ENCODE results near the gene ERFE. TPM values are rescaled to one million over a fixed set of nuclear protein-coding genes. Genes with fewer than 3 reads are reported as not detected.

The ERFE gene
- total RNA-seq, 1 experiment from 2014 or later, result 9.7 TPM

GRCh38 chr2:238203094-238203972 lies 44.6 kb downstream of the ERFE start, which contains the start of gene ILKAP:
Gene ILKAP (minus strand): TSS chr2:238203695. CDS start chr2:238203553, 142 bp downstream.
- H3K27me3 ChIP-seq (ENCODE audit: insufficient read depth, low read depth), result peaks cover 21% of the 10 kb centered on the region
- peaks cover 52% of the 10 kb centered on the region for H3K79me2 ChIP-seq (ENCODE audit: low read depth)
- TF ChIP-seq EZH2 (IDR thresholded peaks at IDR 0.05; ENCODE audit: low read depth), result no peak
- TF ChIP-seq, protein P1, sequence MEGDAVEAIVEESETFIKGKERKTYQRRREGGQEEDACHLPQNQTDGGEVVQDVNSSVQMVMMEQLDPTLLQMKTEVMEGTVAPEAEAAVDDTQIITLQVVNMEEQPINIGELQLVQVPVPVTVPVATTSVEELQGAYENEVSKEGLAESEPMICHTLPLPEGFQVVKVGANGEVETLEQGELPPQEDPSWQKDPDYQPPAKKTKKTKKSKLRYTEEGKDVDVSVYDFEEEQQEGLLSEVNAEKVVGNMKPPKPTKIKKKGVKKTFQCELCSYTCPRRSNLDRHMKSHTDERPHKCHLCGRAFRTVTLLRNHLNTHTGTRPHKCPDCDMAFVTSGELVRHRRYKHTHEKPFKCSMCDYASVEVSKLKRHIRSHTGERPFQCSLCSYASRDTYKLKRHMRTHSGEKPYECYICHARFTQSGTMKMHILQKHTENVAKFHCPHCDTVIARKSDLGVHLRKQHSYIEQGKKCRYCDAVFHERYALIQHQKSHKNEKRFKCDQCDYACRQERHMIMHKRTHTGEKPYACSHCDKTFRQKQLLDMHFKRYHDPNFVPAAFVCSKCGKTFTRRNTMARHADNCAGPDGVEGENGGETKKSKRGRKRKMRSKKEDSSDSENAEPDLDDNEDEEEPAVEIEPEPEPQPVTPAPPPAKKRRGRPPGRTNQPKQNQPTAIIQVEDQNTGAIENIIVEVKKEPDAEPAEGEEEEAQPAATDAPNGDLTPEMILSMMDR (conservative IDR thresholded peaks at IDR 0.05), result no peak
- ChIA-PET CTCF (interaction anchor here (0.6 to 0.7 kb wide), 2 partner anchors 76 to 459 kb away, joined by 3 to 5 read pairs; no protein-coding TSS in a partner anchor), POLR2A (ENCODE audit: unreplicated experiment) (no interaction called here)
- H3K9me2 ChIP-seq (ENCODE audit: insufficient read depth), result no peaks in the 10 kb centered on the region
- no peaks in the 10 kb centered on the region; the same call in 1 of the 2 replicates for H3K9me3 ChIP-seq (ENCODE audit: insufficient read depth, low read depth)
- H2AFZ ChIP-seq, result peak within 1 kb of the TSS; percentile 95
- peaks cover 4% of the 10 kb centered on the region; the same call in 1 of the 2 replicates for H3K36me3 ChIP-seq (ENCODE audit: low read depth)
- BruUV-seq (replicated peaks), result no TSS peak
- H3F3A ChIP-seq (ENCODE audit: insufficient read depth, low read depth), result peaks cover 15% of the 10 kb centered on the region; the same call in 1 of the 2 replicates
- H3K27ac ChIP-seq, result no peak within 1 kb of the TSS
- intact Hi-C loops (cut with micrococcal nuclease; ENCODE audit: unreplicated experiment), result no loop called here
- H3K4me1 ChIP-seq (replicated peaks; ENCODE audit: insufficient read depth), result peaks cover 33% of the 10 kb centered on the region
- H4K20me1 ChIP-seq (ENCODE audit: insufficient read depth), result peaks cover 42% of the 10 kb centered on the region
- H3K4me2 ChIP-seq, result peak within 1 kb of the TSS; percentile 99
- DNase-seq, result peak; percentile 59 to 96
- H3K4me3 ChIP-seq, result peak within 1 kb of the TSS; percentile 92

GRCh38 chr2:238203973-238204683 lies 45.4 kb downstream of the ERFE start:
- peaks cover 34% of the 10 kb centered on the region for H4K20me1 ChIP-seq (ENCODE audit: insufficient read depth)
- H3K9me3 ChIP-seq (ENCODE audit: insufficient read depth, low read depth), result no peaks in the 10 kb centered on the region; the same call in 1 of the 2 replicates
- intact Hi-C loops (cut with micrococcal nuclease; ENCODE audit: unreplicated experiment), result no loop called here
- no peaks in the 10 kb centered on the region for H3K9me2 ChIP-seq (ENCODE audit: insufficient read depth)
- peaks cover 12% of the 10 kb centered on the region; the same call in 1 of the 2 replicates for H3F3A ChIP-seq (ENCODE audit: insufficient read depth, low read depth)
- no peak for DNase-seq
- POLR2A ChIA-PET (ENCODE audit: unreplicated experiment), result no interaction called here
- H3K4me1 ChIP-seq (replicated peaks; ENCODE audit: insufficient read depth), result peaks cover 31% of the 10 kb centered on the region
- peak overlapping the region; percentile 92 for H3K4me3 ChIP-seq
- TF ChIP-seq, protein P1 (conservative IDR thresholded peaks at IDR 0.05), result no peak
- no peak overlapping the region for H3K27ac ChIP-seq
- CTCF ChIA-PET, result interaction anchor here (0.6 to 0.7 kb wide), 2 partner anchors 77 to 459 kb away, joined by 3 to 5 read pairs; no protein-coding TSS in a partner anchor
- peak overlapping the region; percentile 95 for H2AFZ ChIP-seq
- peaks cover 29% of the 10 kb centered on the region for H3K27me3 ChIP-seq (ENCODE audit: insufficient read depth, low read depth)
- peaks cover 44% of the 10 kb centered on the region for H3K79me2 ChIP-seq (ENCODE audit: low read depth)
- H3K4me2 ChIP-seq, result peak overlapping the region; percentile 83
- H3K36me3 ChIP-seq (ENCODE audit: low read depth), result peaks cover 4% of the 10 kb centered on the region; the same call in 1 of the 2 replicates
- BruUV-seq (replicated peaks), result TSS peak; percentile 98

DNA sequence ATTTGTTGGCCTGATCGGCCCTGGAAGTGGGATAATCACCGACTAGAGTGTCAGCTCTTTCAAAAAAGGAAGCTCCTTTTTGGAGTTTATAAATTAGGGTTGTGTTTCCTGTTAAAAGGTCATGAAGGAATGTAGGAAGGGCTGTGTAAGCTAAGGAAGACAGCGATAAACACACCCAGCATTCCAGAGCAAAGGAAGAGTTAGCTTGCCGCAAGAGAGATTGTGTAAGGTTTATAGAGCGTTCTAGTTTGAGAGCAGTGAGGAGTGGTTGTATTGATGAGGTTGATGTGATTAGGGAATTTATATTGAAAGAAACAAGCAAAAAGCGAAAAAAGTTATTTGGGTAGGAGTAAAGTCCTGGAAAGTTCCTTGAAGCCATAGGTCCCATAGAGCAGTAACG lies 48.2 kb downstream of the ERFE start:
- Histone ChIP-seq H3K36me3 (ENCODE audit: low read depth) (no peaks in the 10 kb centered on the region), H2AFZ (no peak overlapping the region), H3K4me1 (replicated peaks; ENCODE audit: insufficient read depth) (peaks cover 6% of the 10 kb centered on the region; the same call in 1 of the 2 replicates), H3K9me2 (ENCODE audit: insufficient read depth) (no peaks in the 10 kb centered on the region), H3K27ac (no peak overlapping the region), H3K27me3 (ENCODE audit: insufficient read depth, low read depth) (peaks cover 52% of the 10 kb centered on the region), H3K4me2 (no peak overlapping the region), H3K79me2 (ENCODE audit: low read depth) (peaks cover 15% of the 10 kb centered on the region), H3F3A (ENCODE audit: insufficient read depth, low read depth) (0 out of 2 replicates have a peak, but pooled peaks cover 6% of the 10 kb centered on the region), H3K9me3 (ENCODE audit: insufficient read depth, low read depth) (no peaks in the 10 kb centered on the region; the same call in 1 of the 2 replicates), H3K4me3 (no peak overlapping the region), H4K20me1 (ENCODE audit: insufficient read depth) (peaks cover 8% of the 10 kb centered on the region; the same call in 1 of the 2 replicates)
- no peak for DNase-seq
- CTCF ChIA-PET, result interaction anchor here (0.6 kb wide), 1 partner anchor 473 kb away, joined by 3 read pairs; no protein-coding TSS in a partner anchor
- POLR2A ChIA-PET (ENCODE audit: unreplicated experiment), result no interaction called here
- BruUV-seq (replicated peaks), result no TSS peak
- TF ChIP-seq, protein P1 (conservative IDR thresholded peaks at IDR 0.05), result no peak
- no peak for TF ChIP-seq EZH2 (IDR thresholded peaks at IDR 0.05; ENCODE audit: low read depth)
- intact Hi-C loops (cut with micrococcal nuclease; ENCODE audit: unreplicated experiment), result no loop called here
